Neuron (in vitro differentiated cells): ENCODE measurements around the gene TEKTIP1.
A peak's percentile ranks its signal among the peaks of the same experiment; 100 is the strongest.

Experiments used
- H2AFZ ChIP-seq: one replicate; pipeline ENCODE4 v1.6.1; 2013; ENCODE audit warnings: low read depth, mild to moderate bottlenecking, inconsistent platforms, low read length, moderate library complexity
- H3K27me3 ChIP-seq: one replicate; pipeline ENCODE4 v1.6.1; 2013; ENCODE audit warnings: low read length; ENCODE audit not compliant: insufficient read depth
- H3K36me3 ChIP-seq: one replicate; pipeline ENCODE4 v1.6.1; 2013; ENCODE audit warnings: low read length; ENCODE audit not compliant: insufficient read depth
- H3K4me1 ChIP-seq: one replicate; pipeline ENCODE4 v1.6.1; 2013; ENCODE audit warnings: low read length; ENCODE audit not compliant: insufficient read depth
- H3K4me3 ChIP-seq: 2 replicates; pipeline ENCODE4 v1.5.1; 2013; ENCODE audit warnings: mild to moderate bottlenecking, low read length, moderate library complexity
- H3K9me3 ChIP-seq: one replicate; pipeline ENCODE4 v1.6.1; 2013; ENCODE audit warnings: low read length

Gene TEKTIP1

GRCh38 chr19:3544742-3545668 lies 6.0 kb downstream of the TEKTIP1 start:
- no peak overlapping the region for H3K4me3 ChIP-seq
- no peaks in the 10 kb centered on the region for H3K27me3 ChIP-seq
- H3K9me3 ChIP-seq: no peaks in the 10 kb centered on the region
- H3K4me1 ChIP-seq: peaks cover 2% of the 10 kb centered on the region
- no peak overlapping the region for H2AFZ ChIP-seq
- peaks cover 7% of the 10 kb centered on the region for H3K36me3 ChIP-seq

- peaks cover 7% of the 10 kb centered on the region for H3K36me3 ChIP-seq
- no peaks in the 10 kb centered on the region for H3K9me3 ChIP-seq
- no peaks in the 10 kb centered on the region for H3K27me3 ChIP-seq
- peaks cover 2% of the 10 kb centered on the region for H3K4me1 ChIP-seq
- H2AFZ ChIP-seq: no peak overlapping the region
- no peak overlapping the region for H3K4me3 ChIP-seq
Measured at GRCh38 chr19:3545669-3546034, 6.7 kb downstream of the TEKTIP1 start.

DNA sequence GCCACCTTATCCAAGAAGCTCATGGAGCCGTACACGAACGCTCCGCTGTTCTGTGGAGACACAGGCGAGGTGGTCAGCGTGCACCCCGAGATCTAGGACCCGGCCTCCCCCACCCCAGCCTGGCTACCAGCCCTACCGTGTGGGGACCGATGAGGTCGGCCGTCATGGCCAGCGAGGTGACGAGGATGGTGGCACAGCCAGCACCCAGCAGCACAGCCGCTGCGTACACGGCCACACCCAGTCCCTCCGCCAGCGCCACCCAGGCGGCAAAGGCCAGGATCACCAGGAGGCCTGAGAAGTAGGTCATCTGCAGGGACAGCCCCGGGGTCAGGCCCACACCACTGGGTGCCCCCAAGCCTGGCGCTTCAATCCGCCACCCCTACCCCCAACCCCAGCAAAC lies 7.1 kb downstream of the TEKTIP1 start:
- Histone ChIP-seq H3K36me3 (peaks cover 7% of the 10 kb centered on the region), H3K9me3 (no peaks in the 10 kb centered on the region), H3K4me1 (peaks cover 2% of the 10 kb centered on the region), H3K4me3 (no peak overlapping the region), H2AFZ (no peak overlapping the region), H3K27me3 (no peaks in the 10 kb centered on the region)

- Histone ChIP-seq H3K4me1 (peaks cover 2% of the 10 kb centered on the region), H3K27me3 (no peaks in the 10 kb centered on the region), H3K36me3 (peaks cover 7% of the 10 kb centered on the region), H2AFZ (no peak overlapping the region), H3K4me3 (no peak overlapping the region), H3K9me3 (no peaks in the 10 kb centered on the region)
Measured at GRCh38 chr19:3547301-3547731, 8.3 kb downstream of the TEKTIP1 start.

DNA sequence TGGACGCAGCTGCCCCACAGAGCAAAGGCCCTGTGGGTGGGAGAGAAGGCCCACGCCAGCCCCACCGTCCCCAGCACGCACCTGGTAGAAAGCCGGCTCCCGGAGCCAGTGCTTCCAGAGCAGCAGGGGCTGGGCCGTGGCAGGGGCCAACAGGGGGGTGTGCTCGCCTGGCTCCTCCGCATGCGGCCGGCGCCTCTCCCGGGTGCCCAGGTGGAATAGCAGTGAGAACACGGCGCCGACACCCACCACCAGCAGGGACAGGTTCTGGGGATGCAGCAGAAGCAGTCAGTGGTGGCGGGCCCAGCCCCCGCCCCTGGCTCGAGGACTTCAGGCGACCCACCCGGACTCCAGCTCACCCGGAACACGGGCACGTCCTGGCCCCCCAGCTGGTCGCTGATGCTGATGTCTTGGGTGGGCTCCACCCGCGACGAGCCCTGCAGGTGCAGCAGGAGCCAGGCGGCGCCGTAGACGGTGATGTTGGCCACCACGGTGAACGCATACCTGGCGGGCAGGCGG lies 8.9 kb downstream of the TEKTIP1 start:
- peaks cover 7% of the 10 kb centered on the region for H3K36me3 ChIP-seq
- H3K4me3 ChIP-seq: no peak overlapping the region
- H3K9me3 ChIP-seq: no peaks in the 10 kb centered on the region
- no peak overlapping the region for H2AFZ ChIP-seq
- H3K27me3 ChIP-seq: no peaks in the 10 kb centered on the region
- peaks cover 2% of the 10 kb centered on the region for H3K4me1 ChIP-seq

- H3K9me3 ChIP-seq: no peaks in the 10 kb centered on the region
- H2AFZ ChIP-seq: no peak overlapping the region
- H3K27me3 ChIP-seq: no peaks in the 10 kb centered on the region
- H3K4me3 ChIP-seq: no peak overlapping the region
- peaks cover 7% of the 10 kb centered on the region for H3K36me3 ChIP-seq
- peaks cover 2% of the 10 kb centered on the region for H3K4me1 ChIP-seq
Measured at GRCh38 chr19:3548606-3549005, 9.6 kb downstream of the TEKTIP1 start.

GRCh38 chr19:3549816-3550215 lies 10.8 kb downstream of the TEKTIP1 start:
- Histone ChIP-seq H3K36me3 (peaks cover 7% of the 10 kb centered on the region), H2AFZ (no peak overlapping the region), H3K4me3 (no peak overlapping the region), H3K9me3 (no peaks in the 10 kb centered on the region), H3K27me3 (no peaks in the 10 kb centered on the region), H3K4me1 (no peaks in the 10 kb centered on the region)

- H3K4me3 ChIP-seq: no peak overlapping the region
- H2AFZ ChIP-seq: no peak overlapping the region
- H3K4me1 ChIP-seq: peaks cover 4% of the 10 kb centered on the region
- peaks cover 7% of the 10 kb centered on the region for H3K36me3 ChIP-seq
- H3K27me3 ChIP-seq: no peaks in the 10 kb centered on the region
- no peaks in the 10 kb centered on the region for H3K9me3 ChIP-seq
Measured at GRCh38 chr19:3550947-3551791, 12.2 kb downstream of the TEKTIP1 start.

GRCh38 chr19:3551792-3552095 lies 12.8 kb downstream of the TEKTIP1 start:
- no peaks in the 10 kb centered on the region for H3K9me3 ChIP-seq
- H3K4me3 ChIP-seq: no peak overlapping the region
- H2AFZ ChIP-seq: no peak overlapping the region
- H3K36me3 ChIP-seq: peaks cover 7% of the 10 kb centered on the region
- no peaks in the 10 kb centered on the region for H3K27me3 ChIP-seq
- H3K4me1 ChIP-seq: peaks cover 9% of the 10 kb centered on the region

DNA sequence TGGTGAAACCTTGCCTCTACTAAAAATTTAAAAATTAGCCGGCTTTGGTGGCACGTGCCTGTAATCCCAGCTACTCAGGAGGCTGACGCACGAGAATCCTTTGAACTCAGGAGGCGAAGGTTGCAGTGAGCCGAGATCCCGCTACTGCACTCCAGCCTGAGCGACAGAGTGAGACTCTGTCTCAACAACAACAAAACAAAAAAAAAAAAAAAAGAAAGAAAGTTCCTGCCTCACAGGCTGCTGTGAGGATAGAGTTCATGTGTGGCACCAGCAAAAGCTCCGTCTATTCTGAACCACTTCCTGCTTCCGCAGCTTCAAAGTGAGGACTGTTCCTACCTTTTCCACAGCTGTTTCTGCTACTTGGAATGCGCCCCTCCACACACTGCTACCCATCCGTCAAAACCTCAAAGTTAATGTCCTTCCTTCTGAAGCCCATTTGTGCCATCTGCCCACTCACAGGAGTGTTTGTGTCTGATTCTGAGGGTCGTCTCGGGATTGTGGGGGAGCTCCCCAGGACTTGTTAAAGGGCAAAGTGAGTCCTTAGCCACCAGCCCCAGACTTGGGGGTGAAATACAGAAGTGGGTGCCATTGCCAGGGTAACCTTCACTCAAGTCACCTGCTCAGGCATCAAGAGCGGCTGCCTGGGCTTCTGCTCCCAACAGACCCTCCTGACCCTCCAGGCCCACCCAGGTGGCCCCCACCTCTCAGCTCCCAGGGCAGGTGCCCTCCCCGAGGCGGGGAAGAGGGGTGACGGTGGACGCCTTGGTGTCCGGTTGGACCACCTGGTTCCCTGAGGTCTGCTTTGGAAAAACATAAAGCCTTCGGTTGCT lies 15.5 kb downstream of the TEKTIP1 start:
- no peaks in the 10 kb centered on the region for H3K36me3 ChIP-seq
- H3K4me3 ChIP-seq: no peak overlapping the region
- no peaks in the 10 kb centered on the region for H3K27me3 ChIP-seq
- H3K4me1 ChIP-seq: peaks cover 14% of the 10 kb centered on the region
- no peak overlapping the region for H2AFZ ChIP-seq
- no peaks in the 10 kb centered on the region for H3K9me3 ChIP-seq

DNA sequence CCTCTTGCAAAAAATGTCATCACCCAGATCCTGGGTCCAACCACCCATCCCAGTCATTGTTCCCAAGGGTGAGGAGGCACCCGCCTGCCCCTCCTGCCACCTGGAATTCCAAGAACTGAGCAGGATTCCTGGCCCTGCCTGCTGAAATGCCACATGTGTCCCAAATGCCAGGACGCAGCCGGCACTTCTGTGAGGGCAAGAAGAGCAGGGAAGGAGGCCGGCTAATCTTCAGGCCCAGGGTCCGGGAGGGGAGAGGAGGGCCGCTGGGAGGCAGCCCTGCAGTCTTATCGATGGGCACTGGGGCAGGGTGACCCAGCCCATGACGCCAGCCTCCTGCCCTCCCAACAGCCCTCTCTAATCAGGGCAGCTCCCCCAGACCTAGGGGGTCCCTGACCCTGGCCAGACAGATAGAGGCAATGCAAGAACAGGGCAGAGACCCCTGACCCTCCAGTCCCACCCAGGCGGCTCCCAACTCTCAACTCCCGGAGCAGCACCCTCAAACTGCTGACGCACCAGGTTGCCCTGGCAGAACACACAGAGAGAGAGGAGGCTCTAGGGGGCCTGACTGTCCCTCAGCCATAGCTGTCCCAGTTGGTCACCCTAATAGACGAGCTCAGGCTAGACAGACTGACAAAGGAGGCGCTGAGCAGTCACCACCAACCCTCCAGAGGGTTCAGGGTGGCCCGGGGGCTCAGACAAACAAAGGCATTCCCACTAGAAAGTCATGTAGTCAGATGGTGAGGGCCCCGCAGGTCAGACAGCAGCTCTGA lies 16.9 kb downstream of the TEKTIP1 start:
- Histone ChIP-seq H3K4me3 (peak overlapping the region; percentile 62), H3K4me1 (peaks cover 14% of the 10 kb centered on the region), H3K9me3 (no peaks in the 10 kb centered on the region), H3K27me3 (no peaks in the 10 kb centered on the region), H2AFZ (no peak overlapping the region), H3K36me3 (no peaks in the 10 kb centered on the region)

- H3K4me3 ChIP-seq: peak overlapping the region; percentile 62
- H3K9me3 ChIP-seq: no peaks in the 10 kb centered on the region
- no peak overlapping the region for H2AFZ ChIP-seq
- H3K36me3 ChIP-seq: no peaks in the 10 kb centered on the region
- peaks cover 14% of the 10 kb centered on the region for H3K4me1 ChIP-seq
- H3K27me3 ChIP-seq: no peaks in the 10 kb centered on the region
Measured at GRCh38 chr19:3556423-3556977, 17.5 kb downstream of the TEKTIP1 start.
